ENCODE measurements around the gene RBM47.

Gene RBM47

GRCh38 chr4:40579983-40580382 lies 49.7 kb downstream of the RBM47 start:
- TF ChIP-seq CTCF (IDR thresholded peaks at IDR 0.05; ENCODE audit: low read depth, low read length): no peak
- TF ChIP-seq EZH2phosphoT487 (IDR thresholded peaks at IDR 0.05; ENCODE audit: low read depth): no peak
- no peak overlapping the region for H3K27ac ChIP-seq (ENCODE audit: low read length)
- no peak overlapping the region for H2AFZ ChIP-seq (ENCODE audit: low read depth, low read length)
- H3K36me3 ChIP-seq (replicated peaks; ENCODE audit: low read depth, low read length): no peaks in the 10 kb centered on the region
- H4K20me1 ChIP-seq (ENCODE audit: insufficient read depth, low read length): no peaks in the 10 kb centered on the region
- H3K79me2 ChIP-seq (ENCODE audit: low read length): no peaks in the 10 kb centered on the region
- no peak overlapping the region for H3K4me2 ChIP-seq (ENCODE audit: low read length)
- H3K9me3 ChIP-seq (ENCODE audit: insufficient read depth, low read length): no peaks in the 10 kb centered on the region
- no peaks in the 10 kb centered on the region for H3K27me3 ChIP-seq (ENCODE audit: low read depth, low read length)
- peaks cover 22% of the 10 kb centered on the region for H3K4me1 ChIP-seq (ENCODE audit: low read length)
- H3K9ac ChIP-seq (ENCODE audit: low read length): no peak overlapping the region
- no peak overlapping the region for H3K4me3 ChIP-seq (ENCODE audit: low read length)

DNA sequence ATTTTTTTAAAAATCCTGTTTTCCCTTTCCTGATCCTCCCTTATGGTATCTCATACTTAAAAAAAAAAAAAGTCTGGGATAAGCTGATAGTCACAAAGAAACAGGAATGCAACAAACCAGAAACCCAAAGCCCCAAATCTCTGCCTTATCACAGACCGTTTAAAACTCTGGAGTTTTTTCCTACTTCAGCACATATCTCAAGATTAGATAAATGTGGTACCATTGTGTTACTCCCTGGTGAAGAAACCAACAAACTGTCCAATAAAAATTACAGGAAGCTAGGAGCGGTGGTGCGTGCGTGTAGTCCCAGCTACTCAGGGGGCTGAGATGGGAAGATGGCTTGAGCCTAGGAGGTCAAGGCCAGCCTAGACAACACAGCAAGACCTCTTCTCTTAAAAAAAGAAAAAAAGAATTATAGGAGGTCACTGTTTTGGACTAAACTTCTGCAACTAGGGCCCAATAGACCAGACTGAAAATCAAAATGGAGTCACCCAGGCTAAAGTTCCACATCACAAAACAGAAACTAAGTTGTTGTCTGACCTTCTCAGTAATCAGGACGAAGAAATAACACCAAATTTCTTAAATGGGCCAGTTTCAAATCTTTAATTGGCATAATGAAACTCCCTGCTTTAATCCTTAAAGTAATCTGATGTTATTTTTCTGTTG lies 51.9 kb downstream of the RBM47 start:
- Histone ChIP-seq H3K4me1 (ENCODE audit: low read length) (peaks cover 32% of the 10 kb centered on the region), H2AFZ (ENCODE audit: low read depth, low read length) (no peak overlapping the region), H3K79me2 (ENCODE audit: low read length) (no peaks in the 10 kb centered on the region), H3K27ac (ENCODE audit: low read length) (no peak overlapping the region), H3K27me3 (ENCODE audit: low read depth, low read length) (0 out of 2 replicates have a peak, but pooled peaks cover 3% of the 10 kb centered on the region), H3K4me2 (ENCODE audit: low read length) (no peak overlapping the region), H3K9ac (ENCODE audit: low read length) (no peak overlapping the region), H3K9me3 (ENCODE audit: insufficient read depth, low read length) (no peaks in the 10 kb centered on the region), H3K36me3 (replicated peaks; ENCODE audit: low read depth, low read length) (no peaks in the 10 kb centered on the region), H4K20me1 (ENCODE audit: insufficient read depth, low read length) (no peaks in the 10 kb centered on the region), H3K4me3 (ENCODE audit: low read length) (no peak overlapping the region)
- TF ChIP-seq CTCF (IDR thresholded peaks at IDR 0.05; ENCODE audit: low read depth, low read length) (no peak), EZH2phosphoT487 (IDR thresholded peaks at IDR 0.05; ENCODE audit: low read depth) (no peak)

- 0 out of 2 replicates have a peak overlapping the region, but pooled peaks have one; percentile 12 for H3K9ac ChIP-seq (ENCODE audit: low read length)
These were observed 52.8 kb downstream of the RBM47 start for GRCh38 chr4:40576651-40577480.

More at GRCh38 chr4:40576651-40577480, 52.8 kb downstream of the RBM47 start:
- H3K27ac ChIP-seq (ENCODE audit: low read length): peak overlapping the region; percentile 35
- H3K4me3 ChIP-seq (ENCODE audit: low read length): peak overlapping the region; percentile 49
- no peaks in the 10 kb centered on the region for H3K9me3 ChIP-seq (ENCODE audit: insufficient read depth, low read length)
- no peaks in the 10 kb centered on the region for H4K20me1 ChIP-seq (ENCODE audit: insufficient read depth, low read length)
- TF ChIP-seq CTCF (IDR thresholded peaks at IDR 0.05; ENCODE audit: low read depth, low read length): no peak
- TF ChIP-seq EZH2phosphoT487 (IDR thresholded peaks at IDR 0.05; ENCODE audit: low read depth): no peak
- peak overlapping the region; percentile 65 for H3K4me2 ChIP-seq (ENCODE audit: low read length)
- peak overlapping the region; percentile 11; the same call in 1 of the 2 replicates for H2AFZ ChIP-seq (ENCODE audit: low read depth, low read length)
- 0 out of 2 replicates have a peak, but pooled peaks cover 3% of the 10 kb centered on the region for H3K27me3 ChIP-seq (ENCODE audit: low read depth, low read length)
- H3K36me3 ChIP-seq (replicated peaks; ENCODE audit: low read depth, low read length): no peaks in the 10 kb centered on the region
- no peaks in the 10 kb centered on the region for H3K79me2 ChIP-seq (ENCODE audit: low read length)
- peaks cover 38% of the 10 kb centered on the region for H3K4me1 ChIP-seq (ENCODE audit: low read length)
